ENCODE measurements around the gene SPIRE1. TPM values are rescaled to one million over a fixed set of nuclear protein-coding genes. Genes with fewer than 3 reads are reported as not detected.
A peak's percentile ranks its signal among the peaks of the same experiment; 100 is the strongest.

Gene SPIRE1
- total RNA-seq, 4 donors from 2014 or later, result 4.7 to 49.5 (median 7.1) TPM

- H3K4me3 ChIP-seq, result no peak overlapping the region
- no peak overlapping the region for H3K27ac ChIP-seq
- TF ChIP-seq POLR2A (IDR thresholded peaks at IDR 0.05) (no peak), CTCF (IDR thresholded peaks at IDR 0.05) (no peak)
- no peak for DNase-seq
- no peaks in the 10 kb centered on the region for H3K27me3 ChIP-seq
- H3K36me3 ChIP-seq, result no peaks in the 10 kb centered on the region
- no peaks in the 10 kb centered on the region for H3K4me1 ChIP-seq
- no peaks in the 10 kb centered on the region for H3K9me3 ChIP-seq
Observed at GRCh38 chr18:12468445-12468844, 189.5 kb downstream of the SPIRE1 start.

- Histone ChIP-seq H3K4me1 (no peaks in the 10 kb centered on the region), H3K27ac (no peak overlapping the region), H3K27me3 (no peaks in the 10 kb centered on the region), H3K9me3 (no peaks in the 10 kb centered on the region), H3K36me3 (no peaks in the 10 kb centered on the region), H3K4me3 (no peak overlapping the region)
- TF ChIP-seq CTCF (IDR thresholded peaks at IDR 0.05) (no peak), POLR2A (IDR thresholded peaks at IDR 0.05) (no peak)
- DNase-seq, result no peak
Observed at GRCh38 chr18:12464731-12465130, 193.2 kb downstream of the SPIRE1 start.

GRCh38 chr18:12463191-12463590 lies 194.7 kb downstream of the SPIRE1 start:
- Histone ChIP-seq H3K36me3 (no peaks in the 10 kb centered on the region), H3K27ac (no peak overlapping the region), H3K9me3 (no peaks in the 10 kb centered on the region), H3K4me3 (no peak overlapping the region), H3K4me1 (no peaks in the 10 kb centered on the region), H3K27me3 (no peaks in the 10 kb centered on the region)
- TF ChIP-seq POLR2A (IDR thresholded peaks at IDR 0.05), result no peak
- no peak for TF ChIP-seq CTCF (IDR thresholded peaks at IDR 0.05)
- DNase-seq, result no peak

- Histone ChIP-seq H3K4me1 (no peaks in the 10 kb centered on the region), H3K27ac (no peak overlapping the region), H3K4me3 (no peak overlapping the region), H3K36me3 (no peaks in the 10 kb centered on the region), H3K27me3 (no peaks in the 10 kb centered on the region), H3K9me3 (no peaks in the 10 kb centered on the region)
- TF ChIP-seq POLR2A (IDR thresholded peaks at IDR 0.05) (no peak), CTCF (IDR thresholded peaks at IDR 0.05) (no peak)
- no peak for DNase-seq
Observed at GRCh38 chr18:12462242-12462641, 195.7 kb downstream of the SPIRE1 start.

GRCh38 chr18:12461326-12461725 lies 196.6 kb downstream of the SPIRE1 start:
- TF ChIP-seq POLR2A (IDR thresholded peaks at IDR 0.05) (no peak), CTCF (IDR thresholded peaks at IDR 0.05) (no peak)
- H3K4me3 ChIP-seq, result no peak overlapping the region
- no peak overlapping the region for H3K27ac ChIP-seq
- H3K9me3 ChIP-seq, result no peaks in the 10 kb centered on the region
- H3K36me3 ChIP-seq, result no peaks in the 10 kb centered on the region
- DNase-seq, result no peak
- no peaks in the 10 kb centered on the region for H3K27me3 ChIP-seq
- H3K4me1 ChIP-seq, result no peaks in the 10 kb centered on the region

GRCh38 chr18:12460874-12461273 lies 197.0 kb downstream of the SPIRE1 start:
- no peak overlapping the region for H3K4me3 ChIP-seq
- H3K4me1 ChIP-seq, result no peaks in the 10 kb centered on the region
- peak in 2 of 3 donors; percentile 52 to 54 for DNase-seq
- no peaks in the 10 kb centered on the region for H3K36me3 ChIP-seq
- H3K27me3 ChIP-seq, result no peaks in the 10 kb centered on the region
- H3K9me3 ChIP-seq, result no peaks in the 10 kb centered on the region
- no peak overlapping the region for H3K27ac ChIP-seq
- TF ChIP-seq CTCF (IDR thresholded peaks at IDR 0.05) (no peak), POLR2A (IDR thresholded peaks at IDR 0.05) (no peak)

All from Peyer's patch (tissue), 4 donors.